Psoas muscle (tissue), 8 donors: ENCODE measurements around the gene PDE4D. TPM values are rescaled to one million over a fixed set of nuclear protein-coding genes. Genes with fewer than 3 reads are reported as not detected.

Source experiments
- ATAC-seq, 4 donors: fragments of 200-7000 bp; cut with Tn5 transposase; one replicate each; pipeline ENCODE4 v1.9.1; 2020; ENCODE audit warnings: moderate library complexity in 3 of 4, mild to moderate bottlenecking in 2 of 4
- DNase-seq, 2 donors: peaks; one replicate each; pipeline ENCODE4 v3.0.0-alpha.2; 2020
- H3K27ac ChIP-seq: fragments of 200-600 bp; one replicate; pipeline ENCODE4 v1.8.0; 2022
- H3K27me3 ChIP-seq, 3 donors: fragments of 200-600 bp in 1 of 3; one replicate each; pipeline versions ENCODE4 v1.6.1 to v1.8.0; 2013 to 2022; ENCODE audit warnings: low read length in 2 of 3, mild to moderate bottlenecking in 2 of 3, moderate library complexity in 1 of 3; ENCODE audit not compliant: insufficient read depth in 3 of 3
- H3K36me3 ChIP-seq, 2 donors: fragments of 200-600 bp in 1 of 2; one replicate each; pipeline versions ENCODE4 v1.6.1 to v1.8.0; 2013 to 2022; ENCODE audit warnings: low read depth in 1 of 2, mild to moderate bottlenecking in 1 of 2, moderate library complexity in 1 of 2; ENCODE audit not compliant: insufficient read depth in 1 of 2
- H3K4me1 ChIP-seq: fragments of 200-600 bp; one replicate; pipeline ENCODE4 v1.8.0; 2022
- H3K4me3 ChIP-seq: fragments of 200-600 bp; one replicate; pipeline ENCODE4 v1.8.0; 2022; ENCODE audit warnings: mild to moderate bottlenecking
- H3K9me3 ChIP-seq: fragments of 200-600 bp; one replicate; pipeline ENCODE4 v1.8.0; 2022
- CTCF ChIP-seq: fragments of 200-600 bp; IDR thresholded peaks from one replicate; pipeline ENCODE4 v1.8.0; 2022; ENCODE audit warnings: antibody characterized with exemption
- WGBS, 3 donors: extraction: QIAGEN DNeasy Blood & Tissue Kit; methylation state at CpG; one replicate each; pipeline versions ENCODE4 v1.1.6 to v1.1.7; 2013; 5-methylcytosine and 5-hydroxymethylcytosine counted together
- intact Hi-C, 2 donors: fragments of 100-400 bp; cut with DNase I; formaldehyde crosslinking; loops; one replicate each; pipeline versions ENCODE4 v1.11.0 to v1.14.2; 2022
- polyA plus RNA-seq, 3 donors: library from polyadenylated mRNA; stranded (reverse); fragments of 200-250 nt; gene quantifications; one replicate each; pipeline ENCODE4 v1.2.3, GENCODE V29; 2013
- total RNA-seq, 4 donors: library from RNA; stranded (reverse); fragmentation: NEBNext Ultra II Directional in 2 of 4; extraction: Animal tissue kit (Norgen Biotek cat#: 25700) in 2 of 4; gene quantifications; one replicate each; pipeline versions ENCODE4 v1.2.1 to v1.2.4, GENCODE V29; 2021 to 2023
- donor health status: healthy with polysubstance abuse.
- donor health status: DM: no; HTN: no; CAD: no; lungs with moderate emphysema.
- donor health status: Bipolar disorder and iron deficiency.
- donor health status: healthy.
- donor health status: DM: yes; HTN: yes; CAD: no.
- donor health status: DM: no; HTN: no; CAD: no.
- donor health status: DM: no; HTN: no; CAD: no.
- donor health status: DM: yes; HTN: yes; CAD: no.

Gene PDE4D
- total and polyA plus RNA-seq, 7 donors: 42.6 to 283 (median 88.7) TPM

DNA sequence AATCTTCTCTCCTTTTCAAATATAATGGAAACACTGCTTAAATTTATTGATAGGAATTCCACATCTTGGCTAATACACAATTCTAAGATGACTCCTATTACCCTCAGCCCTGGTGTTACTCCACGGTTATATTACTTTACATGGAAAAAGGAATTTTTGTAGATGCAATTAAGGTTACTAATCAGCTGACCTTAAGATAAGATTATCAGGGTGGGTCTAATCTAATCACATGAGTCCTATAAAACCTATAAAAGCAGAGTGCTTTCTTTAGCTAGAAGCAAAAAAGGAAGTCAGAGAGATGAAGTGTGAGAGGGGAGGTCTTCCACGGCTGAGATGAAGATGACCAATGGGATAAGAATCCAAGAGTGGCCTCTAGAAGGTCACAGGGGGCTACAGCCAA is 268.6 kb downstream of the PDE4D start:
- no peak for TF ChIP-seq CTCF
- WGBS, 3 donors: 89 to 98% (median 94%) methylated on average over 2 of the region's 2 CpGs
- no peaks in the 10 kb centered on the region for H3K27me3 ChIP-seq
- intact Hi-C loops: no loop called here
- no peak overlapping the region for H3K27ac ChIP-seq
- no peaks in the 10 kb centered on the region for H3K9me3 ChIP-seq
- no peaks in the 10 kb centered on the region for H3K36me3 ChIP-seq
- H3K4me3 ChIP-seq: no peak overlapping the region
- peaks cover 19% of the 10 kb centered on the region for H3K4me1 ChIP-seq
- DNase-seq (no peak), ATAC-seq (no peak)

DNA sequence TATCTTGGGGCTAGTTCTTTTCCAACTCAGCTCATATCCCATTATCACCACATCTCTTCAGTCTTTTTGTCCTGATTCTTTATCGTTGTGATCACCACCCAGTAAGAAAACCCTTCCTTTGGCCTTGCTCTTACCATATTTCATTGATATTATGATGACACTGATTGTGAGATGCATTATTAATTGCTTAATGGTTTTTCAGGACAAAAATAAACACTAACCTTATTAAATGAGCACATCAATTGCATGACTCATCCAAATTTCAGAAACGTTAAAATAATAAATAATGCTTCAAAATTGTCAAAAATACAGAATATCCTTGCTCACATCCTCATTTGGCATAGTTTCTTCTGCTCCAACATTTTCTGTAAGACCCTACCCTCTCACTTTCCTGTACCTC is 270.7 kb downstream of the PDE4D start:
- intact Hi-C loops: no loop called here
- ATAC-seq (no peak), DNase-seq (no peak)
- H3K27ac ChIP-seq: no peak overlapping the region
- no peaks in the 10 kb centered on the region for H3K9me3 ChIP-seq
- no peaks in the 10 kb centered on the region for H3K27me3 ChIP-seq
- H3K36me3 ChIP-seq: no peaks in the 10 kb centered on the region
- TF ChIP-seq CTCF: no peak
- peaks cover 19% of the 10 kb centered on the region for H3K4me1 ChIP-seq
- H3K4me3 ChIP-seq: no peak overlapping the region
- WGBS, 3 donors: 63 to 69% (median 65%) methylated on average over 2 of the region's 2 CpGs

DNA sequence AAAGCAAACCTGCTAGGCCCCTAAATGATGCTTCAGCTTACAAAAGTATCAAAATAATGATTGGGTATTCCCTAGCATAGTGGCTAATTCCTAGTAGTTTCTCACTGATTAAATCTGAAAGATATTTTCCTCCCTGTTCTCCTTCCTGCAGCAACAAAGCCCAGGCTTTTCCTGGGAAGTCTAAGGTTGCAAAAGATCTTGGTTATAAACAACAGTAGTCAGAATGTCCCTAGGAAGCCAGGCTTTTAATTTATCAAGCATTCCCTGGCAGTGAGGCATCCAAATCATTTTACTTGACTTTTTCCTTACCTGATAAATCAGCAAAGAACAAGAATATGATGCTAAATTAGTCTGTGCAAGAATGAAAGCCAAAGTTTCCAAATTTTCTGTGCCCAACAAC is 272.0 kb downstream of the PDE4D start:
- ATAC-seq (no peak), DNase-seq (no peak)
- H3K4me3 ChIP-seq: no peak overlapping the region
- intact Hi-C loops: no loop called here
- H3K36me3 ChIP-seq: no peaks in the 10 kb centered on the region
- no peaks in the 10 kb centered on the region for H3K9me3 ChIP-seq
- no peak overlapping the region for H3K27ac ChIP-seq
- H3K27me3 ChIP-seq: no peaks in the 10 kb centered on the region
- TF ChIP-seq CTCF: no peak
- H3K4me1 ChIP-seq: peaks cover 17% of the 10 kb centered on the region

GRCh38 chr5:59620535-59621212 is 272.9 kb downstream of the PDE4D start:
- H3K27ac ChIP-seq: no peak overlapping the region
- intact Hi-C loops: no loop called here
- H3K27me3 ChIP-seq: no peaks in the 10 kb centered on the region
- no peak overlapping the region for H3K4me3 ChIP-seq
- H3K9me3 ChIP-seq: no peaks in the 10 kb centered on the region
- ATAC-seq (no peak), DNase-seq (no peak)
- TF ChIP-seq CTCF: no peak
- H3K36me3 ChIP-seq: no peaks in the 10 kb centered on the region
- H3K4me1 ChIP-seq: peaks cover 17% of the 10 kb centered on the region

- no peak overlapping the region for H3K4me3 ChIP-seq
- H3K9me3 ChIP-seq: no peaks in the 10 kb centered on the region
- 92 to 99% (median 97%) methylated on average over 3 of the region's 3 CpGs for WGBS, 3 donors
- ATAC-seq: no peak
- intact Hi-C loops: no loop called here
- peak overlapping the region; percentile 86 for H3K27ac ChIP-seq
- no peak for DNase-seq
- TF ChIP-seq CTCF: no peak
- H3K36me3 ChIP-seq: no peaks in the 10 kb centered on the region
- H3K27me3 ChIP-seq: no peaks in the 10 kb centered on the region
- H3K4me1 ChIP-seq: peaks cover 22% of the 10 kb centered on the region
Measured at GRCh38 chr5:59618644-59619043, 274.9 kb downstream of the PDE4D start.
